Neural cell (in vitro differentiated cells): ENCODE measurements around the gene CAPN5.

Experiments
- CTCF ChIP-seq: fragments of 450-650 bp; IDR thresholded peaks from 2 replicates; pipeline ENCODE4 v1.5.1; 2014; ENCODE audit warnings: antibody characterized with exemption, mild to moderate bottlenecking, moderate library complexity; ENCODE audit not compliant: poor library complexity, severe bottlenecking
- EP300 ChIP-seq: fragments of 450-650 bp; conservative IDR thresholded peaks from 2 replicates; pipeline ENCODE4 v1.6.1; 2014; ENCODE audit warnings: antibody characterized with exemption, mild to moderate bottlenecking, moderate library complexity; ENCODE audit not compliant: poor library complexity, severe bottlenecking
- POLR2AphosphoS5 ChIP-seq: IDR thresholded peaks from 2 replicates; pipeline ENCODE4 v1.6.1; 2012
- TF ChIP-seq, protein P1 (sequence below): IDR thresholded peaks from 2 replicates; pipeline ENCODE4 v1.6.1; 2012; ENCODE audit warnings: borderline replicate concordance

DNA sequence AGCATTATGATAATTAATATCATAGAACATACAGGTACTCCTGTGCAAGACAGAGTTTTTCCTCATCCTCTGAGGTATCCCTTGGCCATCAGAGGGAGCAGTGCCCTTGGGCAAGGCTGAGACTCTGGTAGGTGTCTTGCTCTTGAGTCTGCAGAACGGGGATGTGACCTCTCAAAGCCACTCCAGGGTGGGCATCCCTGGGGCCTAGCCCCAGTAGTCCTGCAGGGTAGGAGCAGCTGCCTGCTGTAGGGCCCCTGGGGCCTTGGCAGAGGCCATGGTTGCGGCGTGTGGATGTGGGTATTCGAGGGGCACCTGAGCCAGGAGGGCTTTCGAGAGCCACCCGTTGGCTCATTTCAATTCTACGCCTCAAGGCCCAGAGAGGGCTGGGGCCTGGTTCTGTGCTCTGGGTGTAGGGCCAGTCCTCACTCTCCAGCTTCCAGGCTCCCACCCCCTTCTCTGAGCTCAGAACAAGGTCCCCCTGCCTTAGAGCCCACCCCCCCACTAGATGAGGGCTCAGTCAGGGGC, 28.1 kb downstream of the CAPN5 start:
- TF ChIP-seq EP300 (no peak), CTCF (no peak), POLR2AphosphoS5 (no peak)
- TF ChIP-seq, protein P1, sequence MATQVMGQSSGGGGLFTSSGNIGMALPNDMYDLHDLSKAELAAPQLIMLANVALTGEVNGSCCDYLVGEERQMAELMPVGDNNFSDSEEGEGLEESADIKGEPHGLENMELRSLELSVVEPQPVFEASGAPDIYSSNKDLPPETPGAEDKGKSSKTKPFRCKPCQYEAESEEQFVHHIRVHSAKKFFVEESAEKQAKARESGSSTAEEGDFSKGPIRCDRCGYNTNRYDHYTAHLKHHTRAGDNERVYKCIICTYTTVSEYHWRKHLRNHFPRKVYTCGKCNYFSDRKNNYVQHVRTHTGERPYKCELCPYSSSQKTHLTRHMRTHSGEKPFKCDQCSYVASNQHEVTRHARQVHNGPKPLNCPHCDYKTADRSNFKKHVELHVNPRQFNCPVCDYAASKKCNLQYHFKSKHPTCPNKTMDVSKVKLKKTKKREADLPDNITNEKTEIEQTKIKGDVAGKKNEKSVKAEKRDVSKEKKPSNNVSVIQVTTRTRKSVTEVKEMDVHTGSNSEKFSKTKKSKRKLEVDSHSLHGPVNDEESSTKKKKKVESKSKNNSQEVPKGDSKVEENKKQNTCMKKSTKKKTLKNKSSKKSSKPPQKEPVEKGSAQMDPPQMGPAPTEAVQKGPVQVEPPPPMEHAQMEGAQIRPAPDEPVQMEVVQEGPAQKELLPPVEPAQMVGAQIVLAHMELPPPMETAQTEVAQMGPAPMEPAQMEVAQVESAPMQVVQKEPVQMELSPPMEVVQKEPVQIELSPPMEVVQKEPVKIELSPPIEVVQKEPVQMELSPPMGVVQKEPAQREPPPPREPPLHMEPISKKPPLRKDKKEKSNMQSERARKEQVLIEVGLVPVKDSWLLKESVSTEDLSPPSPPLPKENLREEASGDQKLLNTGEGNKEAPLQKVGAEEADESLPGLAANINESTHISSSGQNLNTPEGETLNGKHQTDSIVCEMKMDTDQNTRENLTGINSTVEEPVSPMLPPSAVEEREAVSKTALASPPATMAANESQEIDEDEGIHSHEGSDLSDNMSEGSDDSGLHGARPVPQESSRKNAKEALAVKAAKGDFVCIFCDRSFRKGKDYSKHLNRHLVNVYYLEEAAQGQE: no peak
